Measurements from ENCODE around the gene SLC17A8. TPM values are rescaled to one million over a fixed set of nuclear protein-coding genes. Genes with fewer than 3 reads are reported as not detected.

SLC17A8 gene
- total RNA-seq, 1 donor from 2014 or later, result not detected

GRCh38 chr12:100364324-100364723 lies 7.5 kb downstream of the SLC17A8 start:
- DNase-seq (no peak), ATAC-seq (no peak)
- intact Hi-C loops (cut with micrococcal nuclease), result no loop called here

- no peak for DNase-seq
- intact Hi-C loops (cut with micrococcal nuclease), result no loop called here
- ATAC-seq, result peak; percentile 50
Measured at GRCh38 chr12:100365411-100365810, 8.5 kb downstream of the SLC17A8 start.

GRCh38 chr12:100368066-100368465 lies 11.2 kb downstream of the SLC17A8 start:
- no peak for DNase-seq
- intact Hi-C loops (cut with micrococcal nuclease), result no loop called here
- no peak for ATAC-seq

GRCh38 chr12:100371146-100371545 lies 14.3 kb downstream of the SLC17A8 start:
- DNase-seq (no peak), ATAC-seq (no peak)
- intact Hi-C loops (cut with micrococcal nuclease), result no loop called here

GRCh38 chr12:100372853-100373640 lies 16.2 kb downstream of the SLC17A8 start:
- no peak for ATAC-seq
- DNase-seq, result no peak
- intact Hi-C loops (cut with micrococcal nuclease), result no loop called here

GRCh38 chr12:100375038-100375735 lies 18.3 kb downstream of the SLC17A8 start:
- ATAC-seq (peak; percentile 98), DNase-seq (peak; percentile 83)
- intact Hi-C loops (cut with micrococcal nuclease), result no loop called here

- DNase-seq, result no peak
- intact Hi-C loops (cut with micrococcal nuclease), result no loop called here
- no peak for ATAC-seq
Measured at GRCh38 chr12:100376161-100376560, 19.3 kb downstream of the SLC17A8 start.

- intact Hi-C loops (cut with micrococcal nuclease), result no loop called here
- ATAC-seq (no peak), DNase-seq (no peak)
Measured at GRCh38 chr12:100381379-100381778, 24.5 kb downstream of the SLC17A8 start.

GRCh38 chr12:100382338-100382737 lies 25.5 kb downstream of the SLC17A8 start:
- intact Hi-C loops (cut with micrococcal nuclease), result no loop called here
- DNase-seq (no peak), ATAC-seq (no peak)

- intact Hi-C loops (cut with micrococcal nuclease), result no loop called here
- no peak for ATAC-seq
- DNase-seq, result no peak
Measured at GRCh38 chr12:100383586-100384558, 27.0 kb downstream of the SLC17A8 start.

GRCh38 chr12:100384559-100384935 lies 27.7 kb downstream of the SLC17A8 start:
- DNase-seq, result no peak
- intact Hi-C loops (cut with micrococcal nuclease), result no loop called here
- no peak for ATAC-seq

GRCh38 chr12:100388382-100388781 lies 31.5 kb downstream of the SLC17A8 start:
- intact Hi-C loops (cut with micrococcal nuclease), result no loop called here
- ATAC-seq (no peak), DNase-seq (no peak)

GRCh38 chr12:100391856-100392255 lies 35.0 kb downstream of the SLC17A8 start:
- DNase-seq, result no peak
- no peak for ATAC-seq
- intact Hi-C loops (cut with micrococcal nuclease), result no loop called here

- ATAC-seq (no peak), DNase-seq (no peak)
- intact Hi-C loops (cut with micrococcal nuclease), result no loop called here
Measured at GRCh38 chr12:100393200-100393599, 36.3 kb downstream of the SLC17A8 start.

GRCh38 chr12:100395811-100396210 lies 38.9 kb downstream of the SLC17A8 start:
- intact Hi-C loops (cut with micrococcal nuclease), result no loop called here
- ATAC-seq (no peak), DNase-seq (no peak)

GRCh38 chr12:100398307-100398706 lies 41.4 kb downstream of the SLC17A8 start:
- DNase-seq (no peak), ATAC-seq (no peak)
- intact Hi-C loops (cut with micrococcal nuclease), result no loop called here

- no peak for ATAC-seq
- intact Hi-C loops (cut with micrococcal nuclease), result no loop called here
- no peak for DNase-seq
Measured at GRCh38 chr12:100399095-100399494, 42.2 kb downstream of the SLC17A8 start.

- ATAC-seq, result no peak
- intact Hi-C loops (cut with micrococcal nuclease), result no loop called here
- DNase-seq, result no peak
Measured at GRCh38 chr12:100401660-100402059, 44.8 kb downstream of the SLC17A8 start.

- intact Hi-C loops (cut with micrococcal nuclease), result no loop called here
- DNase-seq, result no peak
Measured at GRCh38 chr12:100402763-100403162, 45.9 kb downstream of the SLC17A8 start.

GRCh38 chr12:100403446-100403845 lies 46.6 kb downstream of the SLC17A8 start:
- intact Hi-C loops (cut with micrococcal nuclease), result no loop called here
- DNase-seq (no peak), ATAC-seq (no peak)

More at GRCh38 chr12:100402763-100403162, 45.9 kb downstream of the SLC17A8 start:
- no peak for ATAC-seq
